ENCODE results near the gene ZNF212.

ZNF212 gene

DNA sequence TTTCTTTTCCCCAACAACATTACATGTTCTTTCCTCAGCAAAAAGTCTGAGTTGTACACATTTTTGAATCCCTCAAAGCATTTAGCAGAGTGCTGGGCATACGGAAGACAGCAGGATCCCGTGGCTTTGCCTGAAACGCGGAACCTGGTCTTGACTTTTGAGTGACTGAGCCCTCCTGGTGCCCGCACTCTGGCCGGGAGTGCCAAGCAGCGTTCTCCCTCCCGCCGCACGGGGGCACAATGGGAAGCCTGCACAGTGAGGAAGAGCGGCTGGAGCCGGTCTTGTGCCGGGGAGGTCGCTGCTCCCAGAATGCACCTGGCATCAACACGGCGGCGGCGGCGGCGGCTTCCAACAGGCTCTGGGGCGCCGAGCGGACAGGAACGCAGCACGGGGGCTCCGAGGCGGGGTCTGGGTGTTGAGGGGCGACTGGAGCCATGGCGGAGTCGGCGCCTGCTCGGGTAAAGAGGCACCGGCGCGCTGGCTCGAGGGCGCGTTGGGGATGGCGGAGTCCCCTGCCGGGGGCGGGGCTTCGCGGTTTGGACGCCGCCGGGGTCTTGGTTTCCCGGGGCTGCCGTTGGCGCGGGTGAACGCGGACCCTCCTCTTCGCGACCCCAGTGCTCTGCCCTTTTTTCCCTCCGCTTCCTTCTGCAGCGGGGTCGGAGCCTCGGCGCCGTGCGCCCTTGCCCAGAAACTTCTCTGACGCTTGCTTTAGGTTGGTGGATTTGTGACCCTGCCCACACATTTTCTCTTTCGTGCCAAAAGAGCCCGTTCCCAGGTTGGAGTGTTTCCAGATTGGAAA is at the start of gene ZNF212:
TSS of gene ZNF212 (plus strand) at position 307 of the 799 bp plus-strand sequence. CDS start at position 435, 128 bp downstream.
- peak; percentile 84 for DNase-seq (ENCODE audit: low read depth)

DNA sequence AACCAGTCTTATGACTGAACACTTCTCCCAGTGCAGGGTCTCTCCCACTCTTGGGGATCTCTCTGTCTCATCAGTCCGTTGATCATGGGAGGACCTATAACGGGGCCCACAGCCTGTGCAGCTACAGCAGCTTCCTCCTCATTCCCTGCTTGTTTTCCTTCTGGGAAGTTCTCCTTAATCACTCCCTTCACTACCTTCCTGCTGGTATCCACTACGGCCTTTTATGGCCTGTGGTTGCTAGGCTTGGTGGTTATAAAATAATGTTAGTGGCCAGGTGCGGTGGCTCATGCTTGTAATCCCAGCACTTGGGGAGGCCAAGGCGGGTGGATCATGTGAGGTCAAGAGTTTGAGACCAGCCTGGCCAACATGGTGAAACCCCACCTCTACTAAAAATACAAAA is 47.6 kb upstream of the ZNF212 start:
- DNase-seq (ENCODE audit: low read depth): no peak

DNA sequence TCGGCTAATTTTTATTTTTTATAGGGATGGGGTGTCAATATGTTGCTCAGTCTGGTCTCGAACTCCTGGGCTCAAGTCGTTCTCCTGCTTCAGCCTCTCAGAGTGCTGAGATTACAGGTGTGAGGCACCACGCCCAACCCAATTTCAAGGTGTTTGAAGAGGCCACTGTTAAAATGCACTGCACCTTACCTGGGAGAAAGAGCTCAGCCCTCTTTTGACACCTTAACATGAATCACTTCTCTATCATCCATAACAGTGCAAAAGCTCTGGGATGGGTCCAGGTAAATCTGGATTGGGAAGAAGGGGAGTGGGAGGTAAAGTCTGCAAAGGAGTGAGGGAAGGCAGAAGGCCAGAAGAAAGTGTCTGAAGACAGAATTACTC is 44.7 kb upstream of the ZNF212 start:
- no peak for DNase-seq (ENCODE audit: low read depth)

DNA sequence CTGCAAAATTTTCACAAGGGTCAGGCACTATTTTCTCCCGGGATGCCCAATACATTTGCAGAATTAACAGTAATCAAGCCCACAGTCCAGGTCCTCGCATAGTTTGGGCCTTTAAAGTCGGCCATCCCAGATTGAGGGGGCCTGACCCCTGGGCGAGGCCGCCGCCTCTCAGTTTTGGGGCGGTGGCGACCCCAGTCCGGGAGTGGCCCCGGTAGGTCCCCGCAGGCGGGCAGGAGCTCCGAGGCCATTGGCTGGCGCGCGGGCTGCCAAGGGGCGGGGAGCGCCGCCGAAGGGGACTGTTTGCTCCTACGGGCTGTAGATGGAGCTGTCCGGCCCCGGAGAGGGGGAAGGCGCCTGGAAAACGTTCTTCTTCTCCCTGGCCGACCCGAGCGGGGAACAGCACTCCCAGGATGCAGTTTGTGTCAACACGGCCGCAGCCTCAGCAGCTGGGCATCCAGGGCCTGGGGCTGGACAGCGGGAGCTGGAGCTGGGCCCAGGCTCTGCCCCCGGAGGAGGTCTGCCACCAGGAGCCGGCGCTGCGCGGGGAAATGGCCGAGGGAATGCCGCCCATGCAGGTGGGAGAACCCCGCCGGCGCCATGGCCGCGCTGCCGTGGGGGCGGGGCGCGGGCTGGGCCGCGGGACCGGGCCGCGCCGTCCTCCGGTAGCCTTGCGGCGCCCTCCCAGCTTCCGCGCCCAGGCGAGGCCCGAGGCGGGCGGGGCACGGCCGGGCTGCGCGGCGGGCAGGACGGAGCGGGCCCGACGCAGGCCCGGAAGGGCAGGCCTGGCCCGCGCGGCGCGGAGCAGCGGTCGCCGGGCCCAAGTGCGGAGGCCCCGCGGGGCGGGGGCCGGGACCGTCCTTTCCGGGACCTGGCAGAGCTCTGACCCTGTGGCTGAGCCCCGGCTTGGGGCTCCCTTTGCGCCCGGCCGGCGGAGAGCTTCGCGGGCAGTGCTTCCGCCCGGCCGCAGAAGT is 44.0 kb upstream of the ZNF212 start, which contains the start of gene ZNF282:
TSS of gene ZNF282 (plus strand) at position 367 of the 971 bp plus-strand sequence. CDS start at position 411, 44 bp downstream.
- DNase-seq (ENCODE audit: low read depth): peak; percentile 55

DNA sequence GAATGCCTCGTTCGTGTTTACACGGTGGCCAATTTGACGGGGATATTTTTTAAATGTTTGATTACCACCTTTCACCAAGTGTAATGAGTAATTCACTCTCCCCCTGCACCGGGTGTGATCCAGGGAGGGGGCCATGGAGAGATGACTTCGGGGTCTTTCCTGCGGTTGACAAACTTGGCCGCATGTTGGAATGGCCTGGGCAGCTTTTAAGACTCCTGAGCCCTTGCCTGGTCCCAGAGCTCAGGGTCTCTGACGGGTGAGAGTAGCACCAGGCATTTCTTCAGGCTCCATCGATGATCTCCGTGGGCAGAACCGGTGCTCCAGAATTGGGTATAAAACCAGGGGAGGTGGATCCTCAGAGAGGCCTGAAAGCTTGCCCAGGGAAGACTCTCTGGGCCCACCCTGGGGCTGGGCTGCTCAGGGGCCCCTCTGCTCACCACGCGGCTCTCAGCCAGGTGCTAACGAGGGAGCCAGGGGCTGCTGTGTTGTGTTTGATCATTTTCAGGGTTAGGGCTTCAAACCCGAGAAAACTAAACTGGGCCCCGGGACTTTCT is 43.2 kb upstream of the ZNF212 start:
- DNase-seq (ENCODE audit: low read depth): no peak

DNA sequence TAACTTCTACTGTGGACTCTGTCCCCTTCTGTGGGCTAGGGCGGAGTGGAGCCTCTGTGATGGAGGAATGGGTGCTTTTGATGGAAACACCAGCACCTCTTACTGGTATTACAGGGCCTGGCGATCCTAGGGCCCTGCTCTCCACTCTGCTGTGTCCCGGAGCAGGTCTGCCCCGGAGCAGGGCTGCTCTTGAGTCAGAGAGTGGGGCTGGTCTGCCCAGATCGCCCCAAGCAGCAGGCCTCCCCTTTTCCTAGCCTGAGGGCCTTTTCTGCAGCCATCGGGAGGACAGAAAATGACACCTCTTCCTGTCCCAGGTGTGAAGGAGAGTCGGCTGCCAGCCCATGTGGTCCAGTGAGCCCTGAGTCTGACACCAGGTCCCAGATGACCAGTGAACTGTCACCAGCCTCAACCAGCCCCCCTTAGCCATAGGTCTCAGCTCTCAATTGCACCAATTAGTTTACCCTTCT is 42.7 kb upstream of the ZNF212 start:
- no peak for DNase-seq (ENCODE audit: low read depth)

DNA sequence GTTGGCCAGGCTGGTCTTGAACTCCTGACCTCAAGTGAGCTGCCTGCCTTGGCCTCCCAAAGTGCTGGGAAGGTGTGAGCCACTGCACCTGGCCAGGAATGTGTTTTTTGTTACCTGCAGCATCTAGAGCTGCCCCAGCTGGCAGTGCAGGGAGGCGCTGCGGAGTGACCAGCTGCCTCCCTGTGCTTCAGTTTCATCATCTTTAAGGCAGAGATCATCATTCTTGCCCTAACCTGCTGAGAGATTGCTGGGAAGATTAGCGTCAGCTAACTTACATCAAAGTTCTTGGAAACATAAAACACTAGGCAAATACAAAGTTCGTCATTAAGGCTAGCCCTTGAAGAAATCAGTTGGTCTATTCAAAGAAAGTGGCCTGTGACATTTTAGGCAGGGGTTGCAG is 41.8 kb upstream of the ZNF212 start:
- DNase-seq (ENCODE audit: low read depth): no peak

DNA sequence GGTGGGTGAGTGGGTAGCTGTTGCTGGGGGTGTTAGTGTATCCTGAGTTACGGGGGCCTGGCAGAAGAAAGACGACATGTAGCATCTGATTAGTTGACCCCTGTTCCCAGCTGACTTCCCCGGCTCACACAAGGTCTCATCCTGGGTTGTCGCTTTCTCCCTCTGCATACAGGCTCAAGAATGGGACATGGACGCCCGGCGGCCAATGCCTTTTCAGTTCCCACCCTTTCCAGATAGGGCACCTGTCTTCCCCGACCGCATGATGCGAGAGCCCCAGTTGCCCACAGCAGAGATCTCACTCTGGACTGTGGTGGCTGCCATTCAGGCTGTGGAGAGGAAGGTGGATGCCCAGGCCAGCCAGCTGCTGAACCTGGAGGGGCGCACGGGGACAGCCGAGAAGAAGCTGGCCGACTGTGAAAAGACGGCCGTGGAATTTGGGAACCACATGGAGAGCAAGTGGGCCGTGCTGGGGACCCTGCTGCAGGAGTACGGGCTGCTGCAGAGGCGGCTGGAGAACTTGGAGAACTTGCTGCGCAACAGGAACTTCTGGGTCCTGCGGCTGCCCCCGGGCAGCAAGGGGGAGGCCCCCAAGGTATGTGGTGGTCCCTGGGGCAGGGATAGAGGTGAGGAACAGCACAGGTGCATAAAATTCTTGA is 41.2 kb upstream of the ZNF212 start:
- DNase-seq (ENCODE audit: low read depth): no peak

DNA sequence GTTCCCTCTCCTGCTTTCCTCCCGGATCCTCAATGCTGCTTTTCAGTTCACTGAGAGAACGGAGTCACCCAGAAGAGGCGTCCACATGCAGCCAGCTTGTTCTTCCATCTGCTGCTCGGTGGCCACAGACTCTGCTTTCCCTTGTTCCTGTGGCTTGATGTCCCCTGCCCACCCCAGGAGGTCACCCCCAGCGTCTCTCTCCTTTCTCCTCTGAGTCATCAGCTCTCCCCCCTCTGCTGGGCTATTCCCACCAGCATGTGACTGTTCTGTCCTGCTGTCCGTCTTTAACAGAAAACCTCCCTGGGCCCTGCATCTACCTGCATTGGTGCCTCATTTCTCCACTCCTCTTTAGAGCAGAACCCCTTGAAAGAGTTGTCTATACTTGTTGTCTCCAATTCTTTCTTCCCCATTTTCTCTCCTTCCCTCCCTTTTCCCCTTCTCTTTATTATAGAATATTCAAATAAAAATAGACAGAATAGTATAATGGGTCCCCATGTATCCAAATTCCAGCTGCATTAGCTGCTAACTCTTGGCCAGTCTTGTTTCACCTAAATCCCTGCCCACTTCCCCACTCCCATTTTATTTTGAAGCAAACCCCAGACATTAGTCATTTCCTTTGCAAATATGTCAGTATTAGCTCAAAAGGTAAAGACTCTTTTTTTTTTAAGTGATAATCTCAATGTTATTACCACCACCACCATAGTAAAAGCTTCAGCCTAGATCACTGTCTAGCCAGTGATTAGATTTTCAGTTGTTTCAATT is 40.0 kb upstream of the ZNF212 start:
- no peak for DNase-seq (ENCODE audit: low read depth)

DNA sequence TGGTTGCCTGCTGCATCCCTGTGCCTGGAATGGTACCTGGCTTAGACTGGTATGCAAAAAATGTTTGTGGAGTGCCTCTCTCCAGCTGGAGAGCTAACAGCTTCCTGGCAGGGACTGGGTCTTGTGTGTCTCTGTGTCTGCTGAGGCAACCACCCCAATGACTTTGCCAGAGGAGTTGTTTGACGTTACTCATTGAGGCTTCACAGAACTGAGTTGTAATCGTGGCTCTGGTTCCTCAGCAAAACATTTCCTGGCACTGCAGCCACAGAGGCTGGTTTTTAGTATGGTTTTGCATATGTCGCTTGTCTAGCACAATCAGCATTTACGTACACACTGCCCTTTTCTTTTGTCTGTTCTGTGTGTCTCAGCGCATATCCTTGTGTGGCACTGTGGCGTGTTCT is 36.6 kb upstream of the ZNF212 start:
- no peak for DNase-seq (ENCODE audit: low read depth)

DNA sequence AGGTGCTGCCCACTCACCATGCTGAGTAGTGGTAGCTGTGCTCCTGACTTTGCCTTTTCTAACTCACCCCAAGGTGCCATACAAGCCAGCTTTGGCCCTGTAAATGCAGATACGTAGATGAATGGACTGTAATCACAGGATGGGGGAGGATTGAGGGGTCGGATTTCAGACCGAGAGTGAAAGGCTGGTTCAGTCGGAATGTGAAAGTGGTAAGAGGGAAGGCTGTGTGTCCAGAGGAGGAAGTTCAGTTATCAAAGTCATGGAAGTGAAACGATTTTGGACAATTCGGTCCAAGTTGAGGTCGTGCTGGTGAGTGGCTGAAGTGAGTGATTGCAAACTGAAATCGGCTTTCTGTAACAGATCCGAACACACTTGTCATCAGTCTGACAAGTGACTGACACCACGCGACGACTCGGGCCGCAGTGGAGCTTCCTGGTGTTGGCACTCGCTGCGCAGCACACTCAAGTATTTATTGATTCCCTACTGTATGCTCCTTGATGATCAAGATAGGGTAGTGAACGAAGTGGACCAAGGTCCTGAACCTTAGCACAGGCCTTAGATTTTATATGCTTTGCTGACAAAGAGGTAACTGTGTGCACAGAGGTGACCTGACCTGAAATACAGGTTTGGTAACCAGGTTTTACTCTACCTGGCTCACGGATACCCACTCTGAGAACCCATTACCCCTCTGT is 33.6 kb upstream of the ZNF212 start:
- DNase-seq (ENCODE audit: low read depth): no peak

DNA sequence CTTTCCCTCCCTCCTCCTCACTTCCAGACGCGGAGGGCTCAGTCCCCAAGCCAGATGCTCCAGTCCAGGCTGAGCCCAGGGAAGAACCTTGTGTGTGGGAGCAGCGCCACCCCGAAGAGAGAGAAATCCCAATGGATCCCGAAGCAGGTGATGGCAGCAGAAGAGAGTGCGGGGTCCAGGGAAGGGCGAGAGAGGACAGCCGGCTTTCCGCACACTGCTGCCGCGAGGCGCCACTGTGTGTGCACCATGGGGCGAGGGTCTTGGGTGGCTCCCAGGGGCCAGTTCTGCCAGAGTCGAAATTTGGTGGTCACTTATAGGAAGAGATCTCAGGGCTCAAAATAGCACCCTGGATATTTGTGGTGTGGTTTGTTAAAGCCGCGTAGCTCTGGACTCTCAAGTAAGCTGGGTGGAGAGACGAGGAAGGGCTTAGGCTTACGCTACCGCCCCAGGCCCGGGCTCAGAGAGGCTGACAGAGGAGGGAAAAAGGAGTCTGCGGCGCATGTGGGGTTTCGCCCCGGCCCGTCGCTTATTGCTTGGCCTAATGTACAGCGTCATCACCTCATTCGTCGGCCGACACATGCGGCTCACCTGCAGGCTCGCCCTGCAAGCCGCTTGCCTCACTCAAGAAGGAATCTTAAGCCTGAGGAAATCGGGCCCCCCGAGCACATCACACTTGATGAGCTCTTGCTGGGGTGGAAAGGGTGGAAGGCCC is 32.0 kb upstream of the ZNF212 start:
- no peak for DNase-seq (ENCODE audit: low read depth)

DNA sequence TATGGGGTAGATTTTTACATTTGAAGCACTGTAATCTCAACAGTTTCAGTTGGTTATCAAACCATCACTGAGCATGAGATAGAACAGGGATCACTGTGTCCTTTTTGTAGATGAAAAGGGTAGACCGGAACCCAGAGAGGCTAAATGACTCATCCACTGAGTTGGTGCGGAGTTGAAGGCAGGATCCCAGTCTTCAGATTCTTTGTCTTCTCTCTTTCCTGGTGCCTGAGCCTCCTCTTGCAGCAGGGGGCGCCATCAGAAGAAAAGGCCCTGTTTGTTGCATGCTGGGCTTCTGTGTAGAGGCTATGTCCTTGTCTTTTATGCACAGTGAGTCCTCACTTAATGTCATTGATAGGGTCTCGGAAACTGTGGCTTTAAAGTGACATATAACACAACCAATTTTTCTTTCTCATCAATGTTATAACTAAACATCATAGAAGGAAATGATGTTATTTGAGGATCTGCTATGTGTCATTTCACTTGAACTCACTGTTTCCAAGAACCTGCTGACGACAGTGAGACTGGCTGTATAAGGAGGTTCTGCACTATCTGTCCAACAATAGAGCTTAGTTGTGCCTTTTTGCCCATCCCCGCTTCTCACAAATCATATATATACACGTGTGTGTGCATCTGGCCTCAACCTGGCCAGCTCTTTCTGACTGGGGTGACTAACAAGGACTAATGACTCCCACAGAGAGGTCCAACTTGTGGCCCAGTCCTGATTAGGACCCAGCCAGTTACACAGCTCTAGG is 29.8 kb upstream of the ZNF212 start:
- peak; percentile 62 for DNase-seq (ENCODE audit: low read depth)

DNA sequence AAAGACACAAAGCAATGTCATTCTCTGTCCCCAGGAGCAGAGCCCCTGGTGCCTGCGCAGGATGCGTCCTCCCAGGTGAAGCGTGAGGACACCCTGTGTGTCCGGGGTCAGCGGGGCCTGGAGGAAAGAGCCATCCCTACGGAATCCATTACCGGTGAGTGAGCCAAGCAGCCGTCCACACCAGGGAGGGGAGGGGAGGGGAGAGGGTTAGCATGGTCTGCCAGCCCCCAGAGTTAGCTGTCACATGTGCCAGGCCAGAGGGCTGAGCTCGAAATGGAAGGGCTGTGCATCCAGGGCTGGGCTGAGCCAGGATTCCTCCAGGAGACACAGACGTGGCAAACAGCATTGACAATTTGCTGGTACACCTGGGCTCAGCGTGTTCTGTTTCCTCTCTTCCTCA is 28.9 kb upstream of the ZNF212 start:
- no peak for DNase-seq (ENCODE audit: low read depth)

DNA sequence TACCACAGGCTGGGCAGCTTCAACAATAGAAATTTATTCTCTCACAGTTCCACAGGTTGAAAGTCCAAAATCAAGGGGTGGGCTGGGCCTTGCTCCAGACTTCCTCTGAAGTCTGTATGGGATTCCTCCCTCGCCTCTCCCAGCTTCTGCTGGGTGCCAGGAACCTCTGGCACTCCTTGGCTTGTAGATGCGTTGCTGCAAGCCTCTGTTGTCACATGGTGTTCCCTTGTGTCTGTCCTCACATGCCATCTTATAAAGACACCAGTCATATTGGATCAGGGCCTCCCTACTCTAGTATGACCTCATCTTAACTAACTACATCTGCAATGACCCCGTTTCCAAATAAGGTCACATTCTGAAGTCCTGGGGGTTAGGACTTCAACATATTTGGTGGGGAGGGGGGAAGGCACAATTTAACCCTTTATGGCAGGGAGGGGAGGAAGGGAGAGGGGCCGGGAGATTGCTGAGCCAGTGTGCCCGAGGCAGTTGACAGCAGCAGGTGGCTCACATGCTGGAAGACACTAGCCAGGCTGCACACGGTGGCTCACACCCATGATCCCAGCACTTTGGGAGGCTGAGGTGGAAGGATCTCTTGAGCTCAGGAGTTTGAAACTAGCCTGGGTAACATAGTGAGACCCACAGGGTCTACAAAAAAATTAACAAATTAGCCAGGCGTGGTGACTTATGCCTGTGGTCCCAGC is 25.3 kb upstream of the ZNF212 start:
- DNase-seq (ENCODE audit: low read depth): no peak

DNA sequence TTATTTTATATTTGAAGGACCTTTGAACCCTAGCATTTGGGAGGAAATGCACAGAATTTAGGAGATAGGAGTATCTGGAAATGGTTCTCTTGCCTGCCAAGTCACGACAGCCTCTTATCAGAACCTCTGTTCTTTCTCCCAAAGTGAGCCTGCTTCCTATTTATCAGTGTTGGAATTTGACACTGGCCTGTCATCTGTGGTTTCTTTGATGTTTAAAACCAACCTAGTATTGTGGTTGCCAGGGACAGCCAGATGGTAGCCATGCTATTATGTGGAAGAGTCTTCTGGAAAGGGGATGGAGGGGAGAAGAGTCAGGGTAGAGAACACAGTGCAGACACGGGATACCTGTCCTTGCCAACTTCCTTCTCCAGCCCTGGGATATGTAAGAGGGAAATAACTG is 23.0 kb upstream of the ZNF212 start:
- no peak for DNase-seq (ENCODE audit: low read depth)

DNA sequence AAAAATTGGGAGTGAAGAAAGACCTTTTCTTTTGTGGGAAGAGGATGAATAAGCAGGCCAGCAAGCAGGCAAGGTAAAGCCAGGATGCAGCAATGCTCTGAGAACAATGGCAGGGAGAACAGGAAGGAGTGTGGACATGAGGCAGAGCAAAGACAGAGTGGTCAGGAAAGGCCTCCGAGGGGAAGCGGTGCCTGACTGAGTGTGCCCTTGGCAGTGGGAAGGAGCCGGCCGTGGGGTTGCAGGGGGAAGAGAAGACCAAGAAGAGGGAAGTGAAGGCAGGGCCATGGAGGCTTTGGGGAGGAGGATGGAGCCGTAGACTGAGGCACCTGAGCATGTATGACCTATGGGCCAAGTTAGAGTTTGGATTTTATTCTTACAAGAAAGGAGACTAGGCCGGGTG is 21.9 kb upstream of the ZNF212 start:
- DNase-seq (ENCODE audit: low read depth): no peak
